HepG2 (cell line): ENCODE measurements around the gene TMEM14A. TPM values are rescaled to one million over a fixed set of nuclear protein-coding genes. Genes with fewer than 3 reads are reported as not detected.

Experiments used
- ARNTL ChIP-seq: sonication (generic); formaldehyde crosslinking; IDR thresholded peaks from 2 replicates; pipeline ENCODE4 v1.4.0; 2020; ENCODE audit warnings: mild to moderate bottlenecking, missing genetic modification reagents
- DNMT1 ChIP-seq: sonication (generic); formaldehyde crosslinking; IDR thresholded peaks from 2 replicates; pipeline ENCODE4 v1.5.1; 2020; ENCODE audit warnings: mild to moderate bottlenecking, missing genetic modification reagents
- DRAP1 ChIP-seq: IDR thresholded peaks from 2 replicates; pipeline ENCODE4 v1.6.1; 2016; ENCODE audit warnings: missing genetic modification reagents, missing compliant biosample characterization
- ELF3 ChIP-seq: IDR thresholded peaks from 2 replicates; pipeline ENCODE4 v1.6.1; 2016; ENCODE audit warnings: missing genetic modification reagents, missing compliant biosample characterization
- HDAC2 ChIP-seq: sonication (generic); formaldehyde crosslinking; IDR thresholded peaks from 2 replicates; pipeline ENCODE4 v1.4.0; 2020; ENCODE audit warnings: missing genetic modification reagents
- PAWR ChIP-seq: sonication (generic); formaldehyde crosslinking; IDR thresholded peaks from 2 replicates; pipeline ENCODE4 v1.4.0; 2020; ENCODE audit warnings: missing genetic modification reagents, mild to moderate bottlenecking, borderline replicate concordance
- SP140L ChIP-seq: sonication (generic); formaldehyde crosslinking; IDR thresholded peaks from 2 replicates; pipeline ENCODE4 v1.4.0; 2020; ENCODE audit warnings: missing genetic modification reagents, borderline replicate concordance
- ZBTB33 ChIP-seq: sonication (generic); formaldehyde crosslinking; IDR thresholded peaks from 2 replicates; pipeline ENCODE4 v1.4.0; 2020; ENCODE audit warnings: missing genetic modification reagents
- ZBTB40 ChIP-seq, 2 experiments: fragments of 450-650 bp in 1 of 2; sonication (generic) in 1 of 2; formaldehyde crosslinking in 1 of 2; IDR thresholded peaks; 2 replicates each; pipeline versions ENCODE4 v1.6.1 to v1.8.0; 2016 to 2022; ENCODE audit warnings: antibody characterized with exemption in 1 of 2, mild to moderate bottlenecking in 1 of 2, missing genetic modification reagents in 1 of 2
- ZFP91 ChIP-seq: sonication (generic); formaldehyde crosslinking; IDR thresholded peaks from 2 replicates; pipeline ENCODE4 v1.9.0; 2022; ENCODE audit warnings: missing genetic modification reagents, mild to moderate bottlenecking, borderline replicate concordance
- ZNF264 ChIP-seq: sonication (generic); formaldehyde crosslinking; IDR thresholded peaks from 2 replicates; pipeline ENCODE4 v1.4.0; 2020; ENCODE audit warnings: missing genetic modification reagents
- ZNF292 ChIP-seq: sonication (generic); formaldehyde crosslinking; IDR thresholded peaks from 2 replicates; pipeline ENCODE4 v1.8.1; 2022; ENCODE audit warnings: mild to moderate bottlenecking, low read depth, missing genetic modification reagents, borderline replicate concordance
- ZNF709 ChIP-seq: sonication (generic); formaldehyde crosslinking; IDR thresholded peaks from 2 replicates; pipeline ENCODE4 v1.5.0; 2020; ENCODE audit warnings: mild to moderate bottlenecking, missing genetic modification reagents
- ZNF772 ChIP-seq: sonication (generic); formaldehyde crosslinking; IDR thresholded peaks from 2 replicates; pipeline ENCODE4 v1.5.0; 2020; ENCODE audit warnings: mild to moderate bottlenecking, missing genetic modification reagents
- polyA plus RNA-seq, 8 experiments: library from polyadenylated mRNA; depleted of rRNA in 3 of 8; stranded (reverse) in 7 of 8; unstranded in 1 of 8; fragments of >200 nt; fragmentation: Illumina TruSeq in 4 of 8; extraction: Trizol in 4 of 8; gene quantifications; 2 replicates each; pipeline versions ENCODE4 v1.2.1 to v1.2.3, GENCODE V29; 2011 to 2016; ENCODE audit warnings: low read depth in 4 of 8, missing spikeins in 1 of 8, mixed read lengths in 1 of 8; ENCODE audit not compliant: insufficient read depth in 1 of 8
- total RNA-seq, 5 experiments: library from RNA; depleted of rRNA; stranded (reverse); fragments of >200 nt; fragmentation: Illumina TruSeq; extraction: Trizol; gene quantifications; 2 replicates each; pipeline ENCODE4 v1.2.3, GENCODE V29; 2016; ENCODE audit warnings: low read depth in 1 of 5

Gene TMEM14A
- total and polyA plus RNA-seq, 2 of the 13 experiments (the other 11 are each of a cell fraction or from before 2014, with no cell fraction given), result 24.6 to 73.7 TPM

GRCh38 chr6:52640170-52640569, 30.7 kb upstream of the TMEM14A start (continued):
- TF ChIP-seq ZBTB40 (IDR thresholded peaks at IDR 0.05), result no peak
- TF ChIP-seq ZBTB40 (CRISPR knock-in tag; IDR thresholded peaks at IDR 0.05), result peak; percentile 67; the same call in 1 of the 2 replicates
- no peak for TF ChIP-seq ZBTB33 (CRISPR knock-in tag)
- TF ChIP-seq SP140L (CRISPR knock-in tag), result no peak
- TF ChIP-seq ZNF772 (CRISPR knock-in tag), result peak; percentile 78
- no peak for TF ChIP-seq ARNTL (CRISPR knock-in tag)
- 0 out of 2 replicates have a peak, but pooled peaks have one; percentile 35 for TF ChIP-seq ZNF264
- TF ChIP-seq DRAP1 (CRISPR knock-in tag), result 0 out of 2 replicates have a peak, but pooled peaks have one; percentile 13
- peak; percentile 88; the same call in 1 of the 2 replicates for TF ChIP-seq ZNF292 (CRISPR knock-in tag)
- TF ChIP-seq ELF3 (CRISPR knock-in tag), result peak; percentile 81
- peak; percentile 65 for TF ChIP-seq HDAC2
- no peak for TF ChIP-seq PAWR (CRISPR knock-in tag)
- TF ChIP-seq ZNF709 (CRISPR knock-in tag), result no peak
- no peak for TF ChIP-seq DNMT1 (CRISPR knock-in tag)
- no peak for TF ChIP-seq ZFP91 (CRISPR knock-in tag)
